NCI-H226 (cell line): ENCODE measurements around the gene EZR.

ENCODE experiments used
- DNase-seq: peaks from one replicate; pipeline ENCODE4 v3.0.0-alpha.2; 2015

EZR gene

DNA sequence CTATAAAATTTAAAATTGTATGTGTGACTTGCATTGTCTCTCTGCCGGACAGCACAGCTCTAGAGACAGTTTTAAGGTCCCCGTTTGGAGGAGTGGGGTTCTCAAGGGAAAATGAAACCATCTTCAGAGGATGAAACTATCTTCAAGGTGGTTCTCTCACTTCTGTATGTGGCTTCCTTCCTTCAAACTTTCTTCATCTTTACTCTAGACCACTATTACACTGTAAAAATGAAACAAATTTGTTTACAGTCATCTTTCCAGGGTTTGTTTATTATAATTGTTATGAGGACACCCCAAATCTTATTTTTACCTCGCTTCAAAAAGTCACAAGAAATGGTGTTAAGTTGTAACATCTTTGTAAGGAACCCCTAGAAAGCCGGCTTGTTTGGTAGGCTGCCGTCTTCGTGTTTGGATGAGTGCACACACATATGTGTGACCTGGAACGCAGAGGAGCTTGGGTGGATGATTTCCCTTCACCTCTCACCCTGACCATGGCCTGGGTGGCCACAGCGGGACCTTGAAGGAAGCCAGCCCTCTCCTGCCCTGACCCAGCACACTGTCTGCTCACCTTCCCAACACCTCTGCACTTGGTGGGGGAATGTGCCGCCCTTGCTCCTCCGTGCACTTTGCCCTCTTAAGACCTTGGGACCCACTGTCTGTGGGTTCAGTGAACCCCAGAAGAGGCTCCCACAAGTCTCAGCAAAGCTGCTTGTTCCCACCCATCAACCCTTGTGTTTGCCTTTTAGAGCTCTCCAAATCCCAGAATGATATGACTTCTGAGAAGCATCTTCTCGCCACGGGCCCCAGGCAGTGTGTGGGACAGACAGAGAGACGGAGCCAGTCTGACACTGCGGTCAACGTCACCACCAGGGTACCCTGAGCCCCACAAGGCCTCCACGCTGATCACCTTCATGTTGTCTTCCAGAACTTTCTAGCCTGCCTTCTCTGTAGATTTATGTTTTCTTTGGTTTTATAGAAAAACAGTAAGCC lies 101.5 kb downstream of the EZR start:
- DNase-seq, result no peak
